ENCODE data around the gene EFCAB13.

EFCAB13 gene

GRCh38 chr17:47332287-47332686, 8.5 kb downstream of the EFCAB13 start:
- TF ChIP-seq GATA2 (IDR thresholded peaks at IDR 0.05; ENCODE audit: low read depth, low read length) (no peak), GATA3 (IDR thresholded peaks at IDR 0.05; ENCODE audit: low read depth, low read length) (no peak)

- TF ChIP-seq GATA2 (IDR thresholded peaks at IDR 0.05; ENCODE audit: low read depth, low read length) (no peak), GATA3 (IDR thresholded peaks at IDR 0.05; ENCODE audit: low read depth, low read length) (no peak)
Measured at GRCh38 chr17:47335101-47335936, 11.6 kb downstream of the EFCAB13 start.

DNA sequence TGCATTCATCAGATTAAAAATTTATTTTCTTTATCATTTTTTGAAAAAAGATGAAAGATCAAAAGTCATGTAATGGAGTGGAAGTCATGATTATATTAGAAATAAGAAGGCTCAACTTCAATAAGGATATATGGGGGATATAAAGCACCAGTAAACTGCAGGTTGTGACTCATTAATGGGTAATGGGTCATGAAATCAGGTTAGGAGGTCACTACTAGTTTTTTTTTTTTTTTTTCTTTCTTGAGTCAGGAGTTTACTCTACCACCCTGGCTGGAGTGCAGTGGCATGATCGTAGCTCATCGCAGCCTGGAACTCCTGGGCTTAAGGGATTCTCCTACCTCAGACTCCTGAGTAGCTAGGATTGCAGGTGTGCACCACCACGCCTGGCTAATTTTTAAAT, 14.3 kb downstream of the EFCAB13 start:
- no peak for TF ChIP-seq GATA3 (IDR thresholded peaks at IDR 0.05; ENCODE audit: low read depth, low read length)
- TF ChIP-seq GATA2 (IDR thresholded peaks at IDR 0.05; ENCODE audit: low read depth, low read length): no peak

- TF ChIP-seq GATA3 (IDR thresholded peaks at IDR 0.05; ENCODE audit: low read depth, low read length): no peak
Measured at GRCh38 chr17:47352848-47353247, 29.1 kb downstream of the EFCAB13 start.

DNA sequence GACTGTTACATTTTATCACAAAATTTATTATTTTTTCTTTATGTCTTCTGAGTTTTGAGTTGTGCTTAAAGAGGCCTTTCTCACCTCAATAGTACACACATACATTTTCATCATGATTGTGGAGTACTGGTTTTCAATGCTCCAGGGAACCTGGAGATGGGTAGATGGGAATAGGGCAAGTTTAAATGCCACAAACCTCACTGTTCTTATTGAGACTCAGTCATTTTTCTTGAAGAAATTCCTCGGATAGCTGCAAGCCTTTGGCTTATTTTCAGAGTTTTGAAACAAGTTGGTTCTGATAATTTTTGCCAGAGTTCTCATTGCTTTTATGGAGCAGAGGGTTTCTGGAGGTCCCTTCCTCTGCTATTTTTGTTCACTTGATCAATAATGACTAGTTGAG, 34.9 kb downstream of the EFCAB13 start:
- TF ChIP-seq GATA3 (IDR thresholded peaks at IDR 0.05; ENCODE audit: low read depth, low read length): no peak
- TF ChIP-seq GATA2 (IDR thresholded peaks at IDR 0.05; ENCODE audit: low read depth, low read length): no peak

- no peak for TF ChIP-seq GATA3 (IDR thresholded peaks at IDR 0.05; ENCODE audit: low read depth, low read length)
- no peak for TF ChIP-seq GATA2 (IDR thresholded peaks at IDR 0.05; ENCODE audit: low read depth, low read length)
Measured at GRCh38 chr17:47363171-47363570, 39.4 kb downstream of the EFCAB13 start.

GRCh38 chr17:47367257-47367656, 43.5 kb downstream of the EFCAB13 start:
- TF ChIP-seq GATA3 (IDR thresholded peaks at IDR 0.05; ENCODE audit: low read depth, low read length): no peak
- TF ChIP-seq GATA2 (IDR thresholded peaks at IDR 0.05; ENCODE audit: low read depth, low read length): no peak

- TF ChIP-seq GATA2 (IDR thresholded peaks at IDR 0.05; ENCODE audit: low read depth, low read length): no peak
- no peak for TF ChIP-seq GATA3 (IDR thresholded peaks at IDR 0.05; ENCODE audit: low read depth, low read length)
Measured at GRCh38 chr17:47368262-47368661, 44.5 kb downstream of the EFCAB13 start.

GRCh38 chr17:47373002-47373401, 49.2 kb downstream of the EFCAB13 start:
- TF ChIP-seq GATA2 (IDR thresholded peaks at IDR 0.05; ENCODE audit: low read depth, low read length): no peak
- TF ChIP-seq GATA3 (IDR thresholded peaks at IDR 0.05; ENCODE audit: low read depth, low read length): no peak

- TF ChIP-seq GATA3 (IDR thresholded peaks at IDR 0.05; ENCODE audit: low read depth, low read length) (no peak), GATA2 (IDR thresholded peaks at IDR 0.05; ENCODE audit: low read depth, low read length) (no peak)
Measured at GRCh38 chr17:47376247-47376646, 52.5 kb downstream of the EFCAB13 start.

DNA sequence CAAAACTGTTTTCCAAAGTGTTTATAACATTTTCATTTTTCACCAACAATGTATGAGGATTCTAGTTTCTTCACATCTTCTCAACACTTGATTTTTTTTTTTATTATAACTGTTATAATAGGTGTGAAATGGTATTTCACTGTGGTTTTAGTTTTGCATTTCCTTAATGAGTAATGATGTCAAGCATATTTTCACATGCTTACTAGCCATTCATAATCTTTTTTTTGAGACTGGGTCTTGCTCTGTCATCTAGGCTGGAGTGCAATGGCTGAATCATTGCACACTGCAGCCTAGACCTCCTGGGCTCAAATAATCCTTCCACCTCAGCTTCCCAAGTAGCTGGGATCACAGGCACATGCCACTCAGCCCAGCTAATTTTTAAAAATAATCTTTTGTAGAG, 65.1 kb downstream of the EFCAB13 start:
- TF ChIP-seq GATA3 (IDR thresholded peaks at IDR 0.05; ENCODE audit: low read depth, low read length): no peak
- TF ChIP-seq GATA2 (IDR thresholded peaks at IDR 0.05; ENCODE audit: low read depth, low read length): no peak

- TF ChIP-seq GATA2 (IDR thresholded peaks at IDR 0.05; ENCODE audit: low read depth, low read length) (no peak), GATA3 (IDR thresholded peaks at IDR 0.05; ENCODE audit: low read depth, low read length) (no peak)
Measured at GRCh38 chr17:47400333-47400732, 76.6 kb downstream of the EFCAB13 start.

DNA sequence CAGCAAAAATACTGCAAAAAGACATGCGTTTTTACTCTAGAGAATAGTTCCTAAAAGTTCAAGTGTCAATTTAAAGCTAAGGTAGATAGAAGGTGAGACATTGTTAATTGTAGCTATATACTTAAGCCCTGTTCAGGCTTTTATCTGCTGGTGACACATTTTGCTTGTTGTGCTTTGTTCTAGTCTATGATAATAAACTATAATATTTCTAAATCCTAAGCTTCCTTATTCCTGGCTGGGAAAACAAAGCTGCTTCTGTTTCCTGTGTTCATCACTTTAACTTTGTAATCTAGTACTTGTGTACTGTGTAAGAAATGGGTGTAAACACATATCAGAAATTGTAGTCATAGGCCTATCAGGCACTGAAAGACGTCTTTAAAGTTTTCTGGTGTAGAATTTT, 77.3 kb downstream of the EFCAB13 start:
- TF ChIP-seq GATA2 (IDR thresholded peaks at IDR 0.05; ENCODE audit: low read depth, low read length) (no peak), GATA3 (IDR thresholded peaks at IDR 0.05; ENCODE audit: low read depth, low read length) (no peak)

- TF ChIP-seq GATA2 (IDR thresholded peaks at IDR 0.05; ENCODE audit: low read depth, low read length) (no peak), GATA3 (IDR thresholded peaks at IDR 0.05; ENCODE audit: low read depth, low read length) (no peak)
Measured at GRCh38 chr17:47404006-47404405, 80.3 kb downstream of the EFCAB13 start.

DNA sequence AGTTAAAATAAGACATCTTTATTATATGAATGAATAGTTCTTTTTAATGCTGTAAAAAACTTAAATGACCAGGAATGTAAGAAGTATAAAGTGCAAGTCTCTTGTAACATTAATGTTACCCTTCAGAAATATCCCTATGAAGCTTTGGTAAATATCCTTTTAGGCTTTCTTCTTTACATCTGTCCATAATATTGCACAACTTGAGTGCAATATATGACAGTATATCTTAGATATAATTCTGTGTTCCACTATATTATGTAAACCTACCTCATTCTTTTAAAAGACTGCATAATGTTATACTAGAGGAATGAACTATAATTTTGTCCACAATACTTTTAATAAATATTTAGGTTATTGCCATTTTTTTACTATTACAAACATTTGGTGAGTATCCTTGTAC, 81.1 kb downstream of the EFCAB13 start:
- TF ChIP-seq GATA2 (IDR thresholded peaks at IDR 0.05; ENCODE audit: low read depth, low read length): no peak
- no peak for TF ChIP-seq GATA3 (IDR thresholded peaks at IDR 0.05; ENCODE audit: low read depth, low read length)
